Peyer's patch (tissue), 4 donors: Measurements from ENCODE around the gene GAS7. TPM values are rescaled to one million over a fixed set of nuclear protein-coding genes. Genes with fewer than 3 reads are reported as not detected.

Experiments used
- DNase-seq, 3 donors: peaks; one replicate each; pipeline ENCODE4 v3.0.0-alpha.2; 2017 to 2019
- H3K27ac ChIP-seq, 4 donors: fragments of 200-600 bp; sonication (generic); one replicate each; pipeline ENCODE4 v1.5.1; 2016 to 2019
- H3K27me3 ChIP-seq, 2 donors: fragments of 200-600 bp; sonication (generic); one replicate each; pipeline ENCODE4 v1.5.1; 2019
- H3K36me3 ChIP-seq, 3 donors: fragments of 200-600 bp; sonication (generic); one replicate each; pipeline ENCODE4 v1.5.1; 2016 to 2019
- H3K4me1 ChIP-seq, 4 donors: fragments of 200-600 bp; sonication (generic); one replicate each; pipeline ENCODE4 v1.5.1; 2016 to 2019
- H3K4me3 ChIP-seq, 4 donors: fragments of 200-600 bp; sonication (generic); 1 replicate in 3 of 4; 2 replicates in 1 of 4; pipeline ENCODE4 v1.5.1; 2016 to 2019; ENCODE audit warnings: mild to moderate bottlenecking in 1 of 4
- H3K9me3 ChIP-seq, 4 donors: fragments of 200-600 bp; sonication (generic); one replicate each; pipeline ENCODE4 v1.5.1; 2016 to 2019; ENCODE audit warnings: mild to moderate bottlenecking in 1 of 4
- CTCF ChIP-seq, 6 experiments: fragments of 450-650 bp in 4 of 6; fragments of 200-600 bp in 2 of 6; sonication (generic) in 1 of 6; IDR thresholded peaks; one replicate each; pipeline ENCODE4 v1.5.1; 2017 to 2019; ENCODE audit warnings: antibody characterized with exemption in 6 of 6, mild to moderate bottlenecking in 3 of 6, moderate library complexity in 1 of 6
- POLR2A ChIP-seq, 2 donors: fragments of 450-650 bp; IDR thresholded peaks; one replicate each; pipeline ENCODE4 v1.5.1; 2017; ENCODE audit warnings: antibody characterized with exemption in 2 of 2, mild to moderate bottlenecking in 2 of 2, moderate library complexity in 2 of 2
- total RNA-seq, 4 donors: library from RNA; depleted of rRNA; stranded (reverse); fragments of >200 nt; gene quantifications; one replicate each; pipeline ENCODE4 v1.1.0, GENCODE V29; 2016

Gene GAS7
- total RNA-seq, 4 donors from 2014 or later, result 6.8 to 104 (median 27.6) TPM

GRCh38 chr17:10081571-10082169, 116.7 kb downstream of the GAS7 start:
- no peak overlapping the region for H3K27ac ChIP-seq
- TF ChIP-seq POLR2A (IDR thresholded peaks at IDR 0.05) (no peak), CTCF (IDR thresholded peaks at IDR 0.05) (no peak)
- H3K36me3 ChIP-seq, result no peaks in the 10 kb centered on the region
- H3K9me3 ChIP-seq, result no peaks in the 10 kb centered on the region
- H3K27me3 ChIP-seq, result no peaks in the 10 kb centered on the region
- no peak overlapping the region for H3K4me3 ChIP-seq
- DNase-seq, result no peak
- H3K4me1 ChIP-seq, result no peaks in the 10 kb centered on the region

- Histone ChIP-seq H3K27me3 (no peaks in the 10 kb centered on the region), H3K27ac (no peak overlapping the region), H3K4me1 (no peaks in the 10 kb centered on the region), H3K9me3 (no peaks in the 10 kb centered on the region), H3K36me3 (no peaks in the 10 kb centered on the region), H3K4me3 (no peak overlapping the region)
- TF ChIP-seq POLR2A (IDR thresholded peaks at IDR 0.05) (no peak), CTCF (IDR thresholded peaks at IDR 0.05) (no peak)
- DNase-seq, result no peak
Measured at GRCh38 chr17:10077561-10078299, 120.7 kb downstream of the GAS7 start.

GRCh38 chr17:10075919-10076318, 122.5 kb downstream of the GAS7 start:
- H3K4me3 ChIP-seq, result no peak overlapping the region
- no peaks in the 10 kb centered on the region for H3K36me3 ChIP-seq
- DNase-seq, result no peak
- no peaks in the 10 kb centered on the region for H3K4me1 ChIP-seq
- no peak overlapping the region for H3K27ac ChIP-seq
- H3K27me3 ChIP-seq, result no peaks in the 10 kb centered on the region
- TF ChIP-seq POLR2A (IDR thresholded peaks at IDR 0.05) (no peak), CTCF (IDR thresholded peaks at IDR 0.05) (no peak)
- no peaks in the 10 kb centered on the region for H3K9me3 ChIP-seq

- H3K4me3 ChIP-seq, result no peak overlapping the region
- DNase-seq, result no peak
- no peaks in the 10 kb centered on the region for H3K27me3 ChIP-seq
- H3K36me3 ChIP-seq, result no peaks in the 10 kb centered on the region
- no peak for TF ChIP-seq CTCF (IDR thresholded peaks at IDR 0.05)
- no peak for TF ChIP-seq POLR2A (IDR thresholded peaks at IDR 0.05)
- H3K9me3 ChIP-seq, result no peaks in the 10 kb centered on the region
- H3K4me1 ChIP-seq, result no peaks in the 10 kb centered on the region
- no peak overlapping the region for H3K27ac ChIP-seq
Measured at GRCh38 chr17:10073941-10074340, 124.5 kb downstream of the GAS7 start.

GRCh38 chr17:10072556-10073425, 125.6 kb downstream of the GAS7 start:
- no peak for DNase-seq
- TF ChIP-seq CTCF (IDR thresholded peaks at IDR 0.05) (no peak), POLR2A (IDR thresholded peaks at IDR 0.05) (no peak)
- Histone ChIP-seq H3K4me1 (no peaks in the 10 kb centered on the region), H3K27me3 (no peaks in the 10 kb centered on the region), H3K36me3 (no peaks in the 10 kb centered on the region), H3K4me3 (no peak overlapping the region), H3K27ac (no peak overlapping the region), H3K9me3 (no peaks in the 10 kb centered on the region)
